Activated CD8-positive, alpha-beta memory T cell treated with anti-CD3 and anti-CD28 coated beads, Interleukin-2, amount 50 U/mL, for 1 hour (primary cell): ENCODE measurements around the gene HK3.

Experiments used
- DNase-seq: peaks from one replicate; pipeline ENCODE4 v3.0.0-alpha.2; 2020; ENCODE audit errors: extremely low read depth

Gene HK3

GRCh38 chr5:176899296-176899891 is at the start of gene HK3:
Gene HK3 (minus strand): TSS chr5:176899346. CDS start chr5:176896159, 3,187 bp downstream.
- DNase-seq: no peak

GRCh38 chr5:176948458-176948857 is 49.3 kb upstream of the HK3 start:
- no peak for DNase-seq

- no peak for DNase-seq
These were observed 48.7 kb upstream of the HK3 start for GRCh38 chr5:176947847-176948246.

GRCh38 chr5:176944268-176944667 is 45.1 kb upstream of the HK3 start:
- DNase-seq: no peak

- DNase-seq: no peak
These were observed 44.7 kb upstream of the HK3 start for GRCh38 chr5:176943816-176944215.

GRCh38 chr5:176941951-176942350 is 42.8 kb upstream of the HK3 start:
- DNase-seq: no peak

GRCh38 chr5:176938472-176938871 is 39.3 kb upstream of the HK3 start:
- no peak for DNase-seq

- DNase-seq: no peak
These were observed 35.9 kb upstream of the HK3 start for GRCh38 chr5:176935017-176935416.

GRCh38 chr5:176934309-176934930 is 35.3 kb upstream of the HK3 start:
- no peak for DNase-seq

GRCh38 chr5:176929654-176930053 is 30.5 kb upstream of the HK3 start:
- no peak for DNase-seq

- no peak for DNase-seq
These were observed 28.4 kb upstream of the HK3 start for GRCh38 chr5:176927562-176927961.

GRCh38 chr5:176922817-176923216 is 23.7 kb upstream of the HK3 start:
- DNase-seq: no peak

- no peak for DNase-seq
These were observed 22.6 kb upstream of the HK3 start for GRCh38 chr5:176921714-176922113.

GRCh38 chr5:176918613-176919012 is 19.5 kb upstream of the HK3 start:
- DNase-seq: no peak

- DNase-seq: no peak
These were observed 17.2 kb upstream of the HK3 start for GRCh38 chr5:176916337-176916736.

GRCh38 chr5:176915906-176916305 is 16.8 kb upstream of the HK3 start:
- DNase-seq: no peak

GRCh38 chr5:176912115-176912514 is 13.0 kb upstream of the HK3 start:
- DNase-seq: no peak

- DNase-seq: no peak
These were observed 9.7 kb upstream of the HK3 start for GRCh38 chr5:176908675-176909368.

GRCh38 chr5:176906796-176907195 is 7.7 kb upstream of the HK3 start:
- no peak for DNase-seq

- DNase-seq: no peak
These were observed 7.0 kb upstream of the HK3 start for GRCh38 chr5:176906126-176906525.

- DNase-seq: no peak
These were observed 5.1 kb upstream of the HK3 start for GRCh38 chr5:176904276-176904675.

GRCh38 chr5:176902911-176903664 is 3.9 kb upstream of the HK3 start:
- DNase-seq: no peak
